ENCODE measurements around the gene CLCNKA. TPM values are rescaled to one million over a fixed set of nuclear protein-coding genes. Genes with fewer than 3 reads are reported as not detected.

CLCNKA gene
- total RNA-seq, 2 donors from 2014 or later = 2.1 to 4.0 TPM

- WGBS, 2 donors = 69 to 78% methylated on average over 9 to 11 of the region's 11 CpGs
- Histone ChIP-seq H3K36me3 (replicated peaks in 1 of 2; ENCODE audit: insufficient read depth in 1 of 2, low read depth in 2 of 2) (no peaks in the 10 kb centered on the region), H3K27ac (no peak overlapping the region), H3K4me3 (no peak overlapping the region), H3K9me3 (no peaks in the 10 kb centered on the region), H3K27me3 (no peaks in the 10 kb centered on the region), H3K4me1 (peaks cover 26% of the 10 kb centered on the region)
- ATAC-seq (no peak), DNase-seq (no peak)
- intact Hi-C loops (cut with DNase I) = loop anchor here (5.0 kb wide), 1 partner anchor 43 kb away; no protein-coding TSS in a partner anchor
- TF ChIP-seq POLR2A (IDR thresholded peaks at IDR 0.05) (no peak), CTCF (IDR thresholded peaks at IDR 0.05) (no peak)
These were observed 12.2 kb upstream of the CLCNKA start for GRCh38 chr1:16009678-16010077.

DNA sequence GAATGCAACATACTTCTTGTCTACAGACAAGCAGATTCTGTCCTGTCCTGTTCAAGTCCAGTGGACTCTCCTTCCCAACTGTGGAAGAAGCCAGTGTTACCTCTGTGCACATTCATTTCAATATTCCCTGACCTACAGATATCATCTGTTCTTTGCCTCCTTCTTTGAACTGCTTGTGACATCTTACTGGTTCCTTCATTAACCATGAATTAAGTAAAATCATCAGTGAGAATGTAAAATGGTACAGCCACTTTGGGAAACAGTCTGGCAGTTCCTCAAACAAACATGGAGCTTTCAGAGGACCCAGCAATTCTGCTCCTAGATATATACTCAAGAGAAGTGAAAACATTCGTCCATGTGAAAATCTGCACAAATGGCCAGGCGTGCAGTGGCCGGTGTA lies 11.0 kb upstream of the CLCNKA start:
- Histone ChIP-seq H3K4me3 (no peak overlapping the region), H3K36me3 (replicated peaks in 1 of 2; ENCODE audit: insufficient read depth in 1 of 2, low read depth in 2 of 2) (no peaks in the 10 kb centered on the region), H3K27ac (no peak overlapping the region), H3K9me3 (no peaks in the 10 kb centered on the region), H3K27me3 (no peaks in the 10 kb centered on the region), H3K4me1 (peaks cover 32% of the 10 kb centered on the region)
- no peak for DNase-seq
- 87 to 98% methylated on average over 3 of the region's 3 CpGs for WGBS, 2 donors
- ATAC-seq = no peak
- TF ChIP-seq CTCF (IDR thresholded peaks at IDR 0.05) (no peak), POLR2A (IDR thresholded peaks at IDR 0.05) (no peak)
- intact Hi-C loops (cut with DNase I) = no loop called here

- DNase-seq = no peak
- WGBS, 2 donors = 89 to 91% methylated on average over 11 of the region's 11 CpGs
- Histone ChIP-seq H3K27me3 (no peaks in the 10 kb centered on the region), H3K9me3 (no peaks in the 10 kb centered on the region), H3K36me3 (replicated peaks in 1 of 2; ENCODE audit: insufficient read depth in 1 of 2, low read depth in 2 of 2) (no peaks in the 10 kb centered on the region), H3K4me1 (peaks cover 33% of the 10 kb centered on the region), H3K4me3 (no peak overlapping the region), H3K27ac (peak overlapping the region; percentile 37 to 77 (median 66))
- intact Hi-C loops (cut with DNase I) = no loop called here
- no peak for ATAC-seq
- TF ChIP-seq POLR2A (IDR thresholded peaks at IDR 0.05) = no peak
- TF ChIP-seq CTCF (IDR thresholded peaks at IDR 0.05) = no peak
These were observed 9.8 kb upstream of the CLCNKA start for GRCh38 chr1:16011936-16012589.

- 4 to 10% methylated on average over 2 to 36 of the region's 36 CpGs for WGBS, 2 donors
- Histone ChIP-seq H3K4me3 (peak overlapping the region in 1 of 2 donors; percentile 11), H3K9me3 (no peaks in the 10 kb centered on the region), H3K27me3 (no peaks in the 10 kb centered on the region), H3K36me3 (replicated peaks in 1 of 2; ENCODE audit: insufficient read depth in 1 of 2, low read depth in 2 of 2) (no peaks in the 10 kb centered on the region), H3K4me1 (peaks cover 40% of the 10 kb centered on the region), H3K27ac (peak overlapping the region; percentile 37 to 77 (median 66))
- DNase-seq (peak; percentile 73 to 86 (median 85)), ATAC-seq (peak; percentile 76)
- intact Hi-C loops (cut with DNase I) = no loop called here
- TF ChIP-seq POLR2A (IDR thresholded peaks at IDR 0.05) (peak in 1 of 3 donors; percentile 37), CTCF (IDR thresholded peaks at IDR 0.05) (peak in 1 of 7 experiments; percentile 15)
These were observed 9.1 kb upstream of the CLCNKA start for GRCh38 chr1:16012590-16013219.

Measured in body of pancreas (tissue), 4 donors.